ENCODE results near the gene HAUS6. TPM values are rescaled to one million over a fixed set of nuclear protein-coding genes. Genes with fewer than 3 reads are reported as not detected.

The HAUS6 gene
- total RNA-seq, 1 donor: 26.8 TPM

DNA sequence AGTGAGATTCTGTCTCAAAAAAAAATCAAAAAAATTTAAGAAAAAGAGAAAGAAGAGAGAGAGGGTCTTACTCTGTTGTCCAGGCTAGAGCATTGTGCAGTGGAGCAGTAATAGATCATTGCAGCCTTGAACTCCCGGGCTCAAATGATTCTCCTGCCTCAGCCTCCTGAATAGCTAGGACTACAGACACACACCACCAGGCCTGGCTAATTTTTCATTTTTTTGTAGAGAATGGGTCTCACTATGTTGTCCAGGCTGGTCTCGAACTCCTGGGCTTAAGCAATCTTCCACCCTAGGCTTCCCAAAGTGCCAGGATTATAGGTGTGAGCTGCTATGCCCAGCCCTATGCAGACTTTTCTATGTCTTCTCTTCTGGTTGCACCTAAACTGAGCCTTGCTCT, 28.5 kb downstream of the HAUS6 start:
- TF ChIP-seq, protein P1, sequence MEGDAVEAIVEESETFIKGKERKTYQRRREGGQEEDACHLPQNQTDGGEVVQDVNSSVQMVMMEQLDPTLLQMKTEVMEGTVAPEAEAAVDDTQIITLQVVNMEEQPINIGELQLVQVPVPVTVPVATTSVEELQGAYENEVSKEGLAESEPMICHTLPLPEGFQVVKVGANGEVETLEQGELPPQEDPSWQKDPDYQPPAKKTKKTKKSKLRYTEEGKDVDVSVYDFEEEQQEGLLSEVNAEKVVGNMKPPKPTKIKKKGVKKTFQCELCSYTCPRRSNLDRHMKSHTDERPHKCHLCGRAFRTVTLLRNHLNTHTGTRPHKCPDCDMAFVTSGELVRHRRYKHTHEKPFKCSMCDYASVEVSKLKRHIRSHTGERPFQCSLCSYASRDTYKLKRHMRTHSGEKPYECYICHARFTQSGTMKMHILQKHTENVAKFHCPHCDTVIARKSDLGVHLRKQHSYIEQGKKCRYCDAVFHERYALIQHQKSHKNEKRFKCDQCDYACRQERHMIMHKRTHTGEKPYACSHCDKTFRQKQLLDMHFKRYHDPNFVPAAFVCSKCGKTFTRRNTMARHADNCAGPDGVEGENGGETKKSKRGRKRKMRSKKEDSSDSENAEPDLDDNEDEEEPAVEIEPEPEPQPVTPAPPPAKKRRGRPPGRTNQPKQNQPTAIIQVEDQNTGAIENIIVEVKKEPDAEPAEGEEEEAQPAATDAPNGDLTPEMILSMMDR (IDR thresholded peaks at IDR 0.05; ENCODE audit: insufficient read depth, low read length): no peak
- H3K4me3 ChIP-seq (ENCODE audit: low read depth, low read length): no peak overlapping the region
- no peak for DNase-seq (ENCODE audit: low read depth)

DNA sequence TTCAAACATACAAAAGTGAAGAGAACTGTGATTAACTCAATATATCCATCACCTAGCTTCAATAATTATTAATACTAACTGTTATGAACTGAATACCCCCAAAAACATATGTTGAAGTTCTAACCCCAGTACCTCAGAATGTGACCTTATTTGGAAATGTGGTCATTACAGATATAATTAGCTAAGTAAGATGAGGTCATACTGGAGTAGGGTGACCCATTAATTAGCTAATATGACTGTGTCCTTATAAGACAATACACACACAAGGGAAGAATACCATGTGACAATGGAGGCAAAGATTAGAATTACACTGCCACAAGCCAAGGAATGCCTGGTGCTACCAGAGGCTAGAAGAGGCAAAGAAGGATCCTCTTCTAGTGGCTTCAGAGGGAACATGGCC, 45.7 kb downstream of the HAUS6 start:
- TF ChIP-seq, protein P1 (IDR thresholded peaks at IDR 0.05; ENCODE audit: insufficient read depth, low read length): no peak
- H3K4me3 ChIP-seq (ENCODE audit: low read depth, low read length): no peak overlapping the region
- no peak for DNase-seq (ENCODE audit: low read depth)

DNA sequence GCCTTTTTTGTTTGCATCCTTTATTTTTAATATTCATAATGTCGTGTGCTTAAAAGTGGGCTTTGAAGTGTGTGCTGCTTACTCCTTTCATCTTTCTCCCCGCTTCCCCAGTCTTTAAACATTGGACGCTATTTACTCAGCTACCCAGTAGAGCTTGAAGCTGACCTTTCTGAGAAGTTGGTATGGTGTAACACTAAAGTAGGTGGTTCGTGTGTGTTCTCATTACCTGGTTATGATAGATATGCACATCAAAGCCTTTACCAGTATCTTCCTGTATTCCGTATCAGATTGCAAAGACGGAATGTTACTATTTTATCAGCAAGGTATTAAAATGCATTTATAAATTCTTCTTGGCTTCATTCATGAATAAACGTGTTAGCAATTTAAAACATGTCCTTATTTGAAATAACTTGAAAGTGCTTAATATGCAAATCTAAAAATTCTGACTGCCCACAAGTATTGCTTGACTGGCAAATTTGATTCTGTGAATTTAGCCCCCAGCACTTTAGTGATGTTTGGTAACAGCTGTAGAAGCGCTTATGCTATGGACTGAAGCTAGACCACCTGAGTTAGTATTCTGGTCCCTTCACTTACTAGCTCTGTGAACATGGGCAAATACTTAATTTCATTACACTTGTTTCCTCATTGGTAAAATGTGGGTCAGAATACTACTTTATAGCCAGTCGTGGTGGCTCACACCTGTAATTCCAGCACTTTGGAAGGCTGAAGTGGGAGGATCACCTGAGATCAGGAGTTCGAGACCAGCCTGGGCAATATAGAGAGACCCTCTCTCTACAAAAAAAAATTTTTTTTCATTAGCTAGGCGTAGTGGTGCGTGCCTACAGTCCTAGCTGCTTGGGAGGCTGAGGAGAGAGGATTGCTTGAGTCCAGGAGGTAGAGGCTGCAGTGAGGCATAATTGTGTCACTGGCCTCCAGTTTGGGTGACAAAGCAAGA, 51.8 kb downstream of the HAUS6 start:
- TF ChIP-seq, protein P1 (IDR thresholded peaks at IDR 0.05; ENCODE audit: insufficient read depth, low read length): no peak
- no peak for DNase-seq (ENCODE audit: low read depth)
- peak overlapping the region; percentile 95 for H3K4me3 ChIP-seq (ENCODE audit: low read depth, low read length)

DNA sequence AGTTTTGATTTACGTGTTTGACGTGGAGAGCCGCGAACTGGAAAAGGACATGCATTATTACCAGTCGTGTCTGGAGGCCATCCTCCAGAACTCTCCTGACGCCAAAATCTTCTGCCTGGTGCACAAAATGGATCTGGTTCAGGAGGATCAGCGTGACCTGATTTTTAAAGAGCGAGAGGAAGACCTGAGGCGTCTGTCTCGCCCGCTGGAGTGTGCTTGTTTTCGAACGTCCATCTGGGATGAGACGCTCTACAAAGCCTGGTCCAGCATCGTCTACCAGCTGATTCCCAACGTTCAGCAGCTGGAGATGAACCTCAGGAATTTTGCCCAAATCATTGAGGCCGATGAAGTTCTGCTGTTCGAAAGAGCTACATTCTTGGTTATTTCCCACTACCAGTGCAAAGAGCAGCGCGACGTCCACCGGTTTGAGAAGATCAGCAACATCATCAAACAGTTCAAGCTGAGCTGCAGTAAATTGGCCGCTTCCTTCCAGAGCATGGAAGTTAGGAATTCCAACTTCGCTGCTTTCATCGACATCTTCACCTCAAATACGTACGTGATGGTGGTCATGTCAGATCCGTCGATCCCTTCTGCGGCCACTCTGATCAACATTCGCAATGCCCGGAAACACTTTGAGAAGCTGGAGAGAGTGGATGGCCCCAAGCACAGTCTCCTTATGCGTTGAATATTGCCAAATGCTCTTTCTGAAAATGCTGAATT, 52.6 kb downstream of the HAUS6 start:
- peak overlapping the region; percentile 95 for H3K4me3 ChIP-seq (ENCODE audit: low read depth, low read length)
- DNase-seq (ENCODE audit: low read depth): peak; percentile 44
- TF ChIP-seq, protein P1 (IDR thresholded peaks at IDR 0.05; ENCODE audit: insufficient read depth, low read length): no peak

DNA sequence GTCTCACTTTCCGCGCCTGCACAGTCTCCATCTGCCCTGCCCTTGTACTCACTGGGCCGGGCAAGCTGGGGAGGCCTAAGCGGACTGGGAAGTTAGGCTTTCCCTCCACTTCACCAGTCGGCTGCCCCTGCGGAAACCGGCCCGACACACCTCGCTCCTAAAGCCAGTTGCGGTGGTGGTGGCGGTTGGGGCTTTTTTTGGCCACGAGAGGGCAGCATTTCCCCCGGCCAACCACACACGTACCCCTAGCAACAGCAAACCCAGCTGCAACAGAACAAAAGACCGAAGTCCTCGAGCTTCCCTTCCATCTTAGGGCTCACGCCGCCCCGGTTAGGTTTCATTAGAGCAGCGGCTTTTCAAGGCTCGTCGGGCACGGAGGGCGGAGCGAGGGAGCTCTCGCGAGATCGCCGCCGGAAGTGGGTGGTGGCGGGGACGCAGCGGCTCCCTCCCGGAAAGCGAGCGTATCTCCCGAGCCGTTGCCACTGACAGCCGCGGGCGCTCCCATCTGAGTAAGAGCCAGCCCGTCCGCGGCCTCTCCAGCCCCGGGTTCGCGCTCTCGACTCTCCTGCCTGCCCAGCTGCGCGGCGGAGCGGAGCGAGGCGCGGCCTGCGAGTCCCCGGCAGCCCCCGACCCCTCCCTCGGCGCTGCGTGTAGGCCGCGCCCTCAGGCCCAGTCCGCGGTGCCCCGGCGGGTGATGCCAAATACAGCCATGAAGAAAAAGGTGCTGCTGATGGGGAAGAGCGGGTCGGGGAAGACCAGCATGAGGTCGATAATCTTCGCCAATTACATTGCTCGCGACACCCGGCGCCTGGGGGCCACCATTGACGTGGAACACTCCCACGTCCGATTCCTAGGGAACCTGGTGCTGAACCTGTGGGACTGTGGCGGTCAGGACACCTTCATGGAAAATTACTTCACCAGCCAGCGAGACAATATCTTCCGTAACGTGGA, 53.5 kb downstream of the HAUS6 start, which contains the start of gene RRAGA:
RRAGA (plus strand) TSS at position 462 of the 951 bp plus-strand sequence; CDS start at position 695, 233 bp downstream.
- TF ChIP-seq, protein P1 (IDR thresholded peaks at IDR 0.05; ENCODE audit: insufficient read depth, low read length): peak; percentile 85
- peak; percentile 96 for DNase-seq (ENCODE audit: low read depth)
- H3K4me3 ChIP-seq (ENCODE audit: low read depth, low read length): peak within 1 kb of the TSS; percentile 95

DNA sequence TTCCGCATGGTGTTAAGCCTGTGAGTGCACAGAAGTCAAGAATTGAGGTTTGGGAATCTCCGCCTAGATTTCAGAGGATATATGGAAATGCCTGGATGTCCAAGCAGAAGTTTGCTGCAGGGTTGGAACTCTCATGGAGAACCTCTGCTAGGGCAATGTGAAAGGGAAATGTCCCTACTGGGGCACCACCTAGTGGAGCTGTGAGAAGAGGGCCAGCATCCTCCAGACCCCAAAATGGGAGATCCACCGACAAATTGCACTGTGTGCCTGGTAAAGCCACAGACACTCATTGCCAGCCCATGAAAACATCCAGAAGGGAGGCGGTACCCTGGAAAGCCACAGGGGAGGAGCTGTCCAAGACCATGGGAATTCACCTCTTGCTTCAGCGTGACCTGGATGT, 66.1 kb downstream of the HAUS6 start:
- no peak overlapping the region for H3K4me3 ChIP-seq (ENCODE audit: low read depth, low read length)
- TF ChIP-seq, protein P1 (IDR thresholded peaks at IDR 0.05; ENCODE audit: insufficient read depth, low read length): no peak
- DNase-seq (ENCODE audit: low read depth): no peak

Data from fibroblast of the aortic adventitia (primary cell).